Measurements from ENCODE around the gene BRK1. TPM values are rescaled to one million over a fixed set of nuclear protein-coding genes. Genes with fewer than 3 reads are reported as not detected.
"Not testable (repeated sequence)": the region's sequence is repeated elsewhere in the genome, so short reads cannot be mapped to it uniquely, and the experiment has no call there.

Gene BRK1
- total RNA-seq, 2 experiments from 2014 or later: 105 to 108 TPM

GRCh38 chr3:10155123-10155472 lies 39.6 kb downstream of the BRK1 start:
- DNase-seq (no peak), ATAC-seq (ENCODE audit: low read depth) (no peak)
- no peaks in the 10 kb centered on the region for H3K9me3 Mint-ChIP-seq
- H3K36me3 Mint-ChIP-seq: peaks cover 21% of the 10 kb centered on the region
- no peak overlapping the region for H3K4me3 Mint-ChIP-seq
- H3K4me1 Mint-ChIP-seq: peaks cover 1% of the 10 kb centered on the region
- POLR2A ChIA-PET: no interaction called here
- no peaks in the 10 kb centered on the region for H3K27me3 Mint-ChIP-seq
- no peak overlapping the region for H3K27ac Mint-ChIP-seq

GRCh38 chr3:10155658-10156057 lies 40.2 kb downstream of the BRK1 start:
- POLR2A ChIA-PET: interaction anchor here (1.2 kb wide), 1 partner anchor 106 kb away, joined by 5 read pairs; no protein-coding TSS in a partner anchor
- ATAC-seq (ENCODE audit: low read depth) (no peak), DNase-seq (no peak)
- H3K4me1 Mint-ChIP-seq: no peaks in the 10 kb centered on the region
- H3K36me3 Mint-ChIP-seq: peaks cover 17% of the 10 kb centered on the region
- H3K27me3 Mint-ChIP-seq: no peaks in the 10 kb centered on the region
- H3K9me3 Mint-ChIP-seq: no peaks in the 10 kb centered on the region
- H3K27ac Mint-ChIP-seq: no peak overlapping the region
- H3K4me3 Mint-ChIP-seq: no peak overlapping the region

GRCh38 chr3:10157031-10157430 lies 41.6 kb downstream of the BRK1 start:
- Mint-ChIP-seq H3K4me1 (peaks cover 9% of the 10 kb centered on the region), H3K27ac (no peak overlapping the region), H3K9me3 (no peaks in the 10 kb centered on the region), H3K36me3 (peaks cover 7% of the 10 kb centered on the region), H3K4me3 (no peak overlapping the region), H3K27me3 (no peaks in the 10 kb centered on the region)
- POLR2A ChIA-PET: no interaction called here
- ATAC-seq (ENCODE audit: low read depth): no peak
- no peak for DNase-seq

GRCh38 chr3:10158555-10158954 lies 43.1 kb downstream of the BRK1 start:
- H3K9me3 Mint-ChIP-seq; ATAC-seq (ENCODE audit: low read depth); H3K27me3 Mint-ChIP-seq; DNase-seq; H3K4me1 Mint-ChIP-seq; POLR2A ChIA-PET; H3K27ac Mint-ChIP-seq; H3K4me3 Mint-ChIP-seq; H3K36me3 Mint-ChIP-seq: not testable (repeated sequence)

GRCh38 chr3:10160346-10160745 lies 44.9 kb downstream of the BRK1 start:
- Mint-ChIP-seq H3K27ac (no peak overlapping the region), H3K36me3 (peaks cover 4% of the 10 kb centered on the region), H3K4me3 (no peak overlapping the region), H3K9me3 (no peaks in the 10 kb centered on the region), H3K4me1 (peaks cover 9% of the 10 kb centered on the region), H3K27me3 (peaks cover 3% of the 10 kb centered on the region)
- ATAC-seq (ENCODE audit: low read depth) (no peak), DNase-seq (no peak)
- POLR2A ChIA-PET: interaction anchor here (0.6 to 1.6 kb wide), 4 partner anchors 19 to 196 kb away, joined by 3 to 4 read pairs (median 4); partner anchors contain the start of gene VHL

GRCh38 chr3:10160925-10161324 lies 45.5 kb downstream of the BRK1 start:
- H3K9me3 Mint-ChIP-seq: no peaks in the 10 kb centered on the region
- H3K4me3 Mint-ChIP-seq: no peak overlapping the region
- peaks cover 3% of the 10 kb centered on the region for H3K27me3 Mint-ChIP-seq
- peaks cover 9% of the 10 kb centered on the region for H3K4me1 Mint-ChIP-seq
- DNase-seq: no peak
- no peak overlapping the region for H3K27ac Mint-ChIP-seq
- POLR2A ChIA-PET: interaction anchor here (1.6 kb wide), 1 partner anchor 32 kb away, joined by 4 read pairs; no protein-coding TSS in a partner anchor
- ATAC-seq (ENCODE audit: low read depth): no peak
- peaks cover 1% of the 10 kb centered on the region for H3K36me3 Mint-ChIP-seq

GRCh38 chr3:10162185-10162584 lies 46.7 kb downstream of the BRK1 start:
- H3K36me3 Mint-ChIP-seq: no peaks in the 10 kb centered on the region
- no peaks in the 10 kb centered on the region for H3K9me3 Mint-ChIP-seq
- DNase-seq (no peak), ATAC-seq (ENCODE audit: low read depth) (no peak)
- H3K27me3 Mint-ChIP-seq: peaks cover 3% of the 10 kb centered on the region
- peaks cover 13% of the 10 kb centered on the region for H3K4me1 Mint-ChIP-seq
- no peak overlapping the region for H3K4me3 Mint-ChIP-seq
- H3K27ac Mint-ChIP-seq: no peak overlapping the region
- POLR2A ChIA-PET: no interaction called here

- DNase-seq; H3K27me3 Mint-ChIP-seq; POLR2A ChIA-PET; ATAC-seq (ENCODE audit: low read depth); H3K27ac Mint-ChIP-seq; H3K9me3 Mint-ChIP-seq; H3K36me3 Mint-ChIP-seq: not testable (repeated sequence)
- Mint-ChIP-seq H3K4me1 (peaks cover 13% of the 10 kb centered on the region), H3K4me3 (peak overlapping the region; percentile 75)
Measured at GRCh38 chr3:10164201-10164545, 48.7 kb downstream of the BRK1 start.

- H3K36me3 Mint-ChIP-seq: peaks cover 6% of the 10 kb centered on the region
- peaks cover 3% of the 10 kb centered on the region for H3K27me3 Mint-ChIP-seq
- peaks cover 5% of the 10 kb centered on the region for H3K9me3 Mint-ChIP-seq
- ATAC-seq (ENCODE audit: low read depth): peak; percentile 82
- peak; percentile 78 for DNase-seq
- H3K4me1 Mint-ChIP-seq: peaks cover 13% of the 10 kb centered on the region
- POLR2A ChIA-PET: interaction anchor here (0.7 kb wide), 1 partner anchor 100 kb away, joined by 3 read pairs; no protein-coding TSS in a partner anchor
- no peak within 1 kb of the TSS for H3K27ac Mint-ChIP-seq
- H3K4me3 Mint-ChIP-seq: peak within 1 kb of the TSS; percentile 75
Measured at GRCh38 chr3:10164546-10165393, 49.3 kb downstream of the BRK1 start, which contains the start of gene IRAK2. Gene IRAK2, plus strand, starts transcription at chr3:10164919. Its CDS starts 36 bp downstream, at chr3:10164955.

GRCh38 chr3:10166213-10166604 lies 50.7 kb downstream of the BRK1 start:
- H3K27ac Mint-ChIP-seq: no peak overlapping the region
- H3K4me1 Mint-ChIP-seq: peaks cover 13% of the 10 kb centered on the region
- POLR2A ChIA-PET: interaction anchor here (0.6 to 1.1 kb wide), 3 partner anchors 17 to 49 kb away, joined by 3 to 7 read pairs (median 3); no protein-coding TSS in a partner anchor
- H3K27me3 Mint-ChIP-seq: peaks cover 3% of the 10 kb centered on the region
- no peak for DNase-seq
- peaks cover 7% of the 10 kb centered on the region for H3K9me3 Mint-ChIP-seq
- peaks cover 6% of the 10 kb centered on the region for H3K36me3 Mint-ChIP-seq
- peak overlapping the region; percentile 48 for H3K4me3 Mint-ChIP-seq
- no peak for ATAC-seq (ENCODE audit: low read depth)

GRCh38 chr3:10169000-10169496 lies 53.6 kb downstream of the BRK1 start:
- Mint-ChIP-seq H3K27me3 (no peaks in the 10 kb centered on the region), H3K4me3 (no peak overlapping the region), H3K9me3 (peaks cover 7% of the 10 kb centered on the region), H3K27ac (no peak overlapping the region), H3K36me3 (peaks cover 6% of the 10 kb centered on the region), H3K4me1 (peaks cover 7% of the 10 kb centered on the region)
- no peak for DNase-seq
- POLR2A ChIA-PET: no interaction called here
- no peak for ATAC-seq (ENCODE audit: low read depth)

- POLR2A ChIA-PET: no interaction called here
- H3K27ac Mint-ChIP-seq: no peak overlapping the region
- DNase-seq (no peak), ATAC-seq (ENCODE audit: low read depth) (no peak)
- H3K4me1 Mint-ChIP-seq: peaks cover 7% of the 10 kb centered on the region
- peaks cover 6% of the 10 kb centered on the region for H3K36me3 Mint-ChIP-seq
- no peaks in the 10 kb centered on the region for H3K27me3 Mint-ChIP-seq
- H3K9me3 Mint-ChIP-seq: peaks cover 7% of the 10 kb centered on the region
- H3K4me3 Mint-ChIP-seq: no peak overlapping the region
Measured at GRCh38 chr3:10170915-10171478, 55.5 kb downstream of the BRK1 start.

GRCh38 chr3:10173095-10173925 lies 57.8 kb downstream of the BRK1 start:
- Mint-ChIP-seq H3K4me3 (no peak overlapping the region), H3K9me3 (peaks cover 7% of the 10 kb centered on the region), H3K36me3 (peaks cover 6% of the 10 kb centered on the region), H3K27ac (no peak overlapping the region), H3K4me1 (peaks cover 2% of the 10 kb centered on the region), H3K27me3 (no peaks in the 10 kb centered on the region)
- POLR2A ChIA-PET: interaction anchor here (0.7 to 1.0 kb wide), 2 partner anchors 17 to 35 kb away, joined by 3 to 7 read pairs; no protein-coding TSS in a partner anchor
- no peak for ATAC-seq (ENCODE audit: low read depth)
- DNase-seq: no peak

Data from activated naive CD8-positive, alpha-beta T cell treated with anti-CD3 and anti-CD28 coated beads, Interleukin-2, amount 10 ng/mL, durations not matched to agents 7 days and 5 days (primary cell).